ENCODE results near the gene KIAA0753.

DNA sequence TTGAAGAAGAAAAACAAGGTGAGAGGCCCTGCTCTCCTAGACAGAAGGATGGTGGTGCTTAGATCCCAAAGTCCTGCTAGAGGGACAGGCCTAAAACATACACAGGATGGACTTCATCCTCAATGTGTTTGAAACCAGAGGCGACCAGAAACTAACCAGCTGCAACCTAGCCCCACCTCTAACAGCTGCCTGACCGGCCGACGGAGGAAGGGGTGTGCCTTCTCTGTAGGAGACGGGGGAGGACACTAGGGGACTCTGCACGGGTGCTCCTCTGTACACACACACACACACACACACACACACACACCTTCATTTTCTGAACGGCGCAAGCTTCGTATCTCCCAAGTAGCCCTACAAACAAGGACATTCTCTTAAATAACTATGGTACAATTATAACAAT lies 59.9 kb downstream of the KIAA0753 start:
- TF ChIP-seq, protein P1, sequence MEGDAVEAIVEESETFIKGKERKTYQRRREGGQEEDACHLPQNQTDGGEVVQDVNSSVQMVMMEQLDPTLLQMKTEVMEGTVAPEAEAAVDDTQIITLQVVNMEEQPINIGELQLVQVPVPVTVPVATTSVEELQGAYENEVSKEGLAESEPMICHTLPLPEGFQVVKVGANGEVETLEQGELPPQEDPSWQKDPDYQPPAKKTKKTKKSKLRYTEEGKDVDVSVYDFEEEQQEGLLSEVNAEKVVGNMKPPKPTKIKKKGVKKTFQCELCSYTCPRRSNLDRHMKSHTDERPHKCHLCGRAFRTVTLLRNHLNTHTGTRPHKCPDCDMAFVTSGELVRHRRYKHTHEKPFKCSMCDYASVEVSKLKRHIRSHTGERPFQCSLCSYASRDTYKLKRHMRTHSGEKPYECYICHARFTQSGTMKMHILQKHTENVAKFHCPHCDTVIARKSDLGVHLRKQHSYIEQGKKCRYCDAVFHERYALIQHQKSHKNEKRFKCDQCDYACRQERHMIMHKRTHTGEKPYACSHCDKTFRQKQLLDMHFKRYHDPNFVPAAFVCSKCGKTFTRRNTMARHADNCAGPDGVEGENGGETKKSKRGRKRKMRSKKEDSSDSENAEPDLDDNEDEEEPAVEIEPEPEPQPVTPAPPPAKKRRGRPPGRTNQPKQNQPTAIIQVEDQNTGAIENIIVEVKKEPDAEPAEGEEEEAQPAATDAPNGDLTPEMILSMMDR (IDR thresholded peaks at IDR 0.05; ENCODE audit: low read depth, low read length, poor library complexity, severe bottlenecking) = no peak
- TF ChIP-seq EZH2phosphoT487 (IDR thresholded peaks at IDR 0.05; ENCODE audit: borderline replicate concordance, low read length) = no peak
